ENCODE data around the gene HOXB5.

Gene HOXB5

GRCh38 chr17:48571826-48572417 lies 21.7 kb downstream of the HOXB5 start:
- no peak for DNase-seq

- no peak for DNase-seq
Measured at GRCh38 chr17:48571024-48571818, 22.4 kb downstream of the HOXB5 start.

- DNase-seq = no peak
Measured at GRCh38 chr17:48570325-48571023, 23.1 kb downstream of the HOXB5 start.

GRCh38 chr17:48569674-48570324 lies 23.8 kb downstream of the HOXB5 start:
- no peak for DNase-seq

GRCh38 chr17:48569240-48569582 lies 24.4 kb downstream of the HOXB5 start:
- no peak for DNase-seq

GRCh38 chr17:48568499-48569239 lies 24.9 kb downstream of the HOXB5 start:
- no peak for DNase-seq

- DNase-seq = no peak
Measured at GRCh38 chr17:48567646-48568354, 25.8 kb downstream of the HOXB5 start.

- DNase-seq = no peak
Measured at GRCh38 chr17:48567209-48567608, 26.4 kb downstream of the HOXB5 start.

GRCh38 chr17:48566717-48567116 lies 26.9 kb downstream of the HOXB5 start:
- no peak for DNase-seq

GRCh38 chr17:48565925-48566710 lies 27.5 kb downstream of the HOXB5 start:
- DNase-seq = no peak

- DNase-seq = no peak
Measured at GRCh38 chr17:48565022-48565554, 28.5 kb downstream of the HOXB5 start.

GRCh38 chr17:48564188-48565021 lies 29.2 kb downstream of the HOXB5 start:
- DNase-seq = no peak

- DNase-seq = no peak
Measured at GRCh38 chr17:48563867-48564187, 29.8 kb downstream of the HOXB5 start.

- no peak for DNase-seq
Measured at GRCh38 chr17:48563385-48563838, 30.2 kb downstream of the HOXB5 start.

- DNase-seq = no peak
Measured at GRCh38 chr17:48562934-48563333, 30.6 kb downstream of the HOXB5 start.

GRCh38 chr17:48561884-48562810 lies 31.4 kb downstream of the HOXB5 start:
- DNase-seq = no peak

GRCh38 chr17:48559840-48560817 lies 33.5 kb downstream of the HOXB5 start:
- no peak for DNase-seq
